ENCODE results near the gene FXYD3.

- no peak for TF ChIP-seq EZH2 (IDR thresholded peaks at IDR 0.05; ENCODE audit: low read depth, unreplicated experiment)
- TF ChIP-seq JUNB (IDR thresholded peaks at IDR 0.05; ENCODE audit: unreplicated experiment): no peak
- no peak for TF ChIP-seq CTCF (conservative IDR thresholded peaks at IDR 0.05; ENCODE audit: low read depth in 2 of 2)
- TF ChIP-seq POLR2AphosphoS5 (IDR thresholded peaks at IDR 0.05; ENCODE audit: low read depth): no peak
- TF ChIP-seq EZH2phosphoT487 (IDR thresholded peaks at IDR 0.05; ENCODE audit: unreplicated experiment): no peak
- TF ChIP-seq ETS1 (IDR thresholded peaks at IDR 0.05): no peak
- no peak for TF ChIP-seq NANOG (IDR thresholded peaks at IDR 0.05; ENCODE audit: borderline replicate concordance)
Measured at GRCh38 chr19:35108730-35109129, 6.9 kb upstream of the FXYD3 start.

Data from GM23338 (cell line).